RPMI8226 (cell line): ENCODE measurements around the gene TSPAN32.
A peak's percentile ranks its signal among the peaks of the same experiment; 100 is the strongest.

Experiments used
- DNase-seq: peaks from one replicate; pipeline ENCODE4 v3.0.0-alpha.2; 2015

Gene TSPAN32

DNA sequence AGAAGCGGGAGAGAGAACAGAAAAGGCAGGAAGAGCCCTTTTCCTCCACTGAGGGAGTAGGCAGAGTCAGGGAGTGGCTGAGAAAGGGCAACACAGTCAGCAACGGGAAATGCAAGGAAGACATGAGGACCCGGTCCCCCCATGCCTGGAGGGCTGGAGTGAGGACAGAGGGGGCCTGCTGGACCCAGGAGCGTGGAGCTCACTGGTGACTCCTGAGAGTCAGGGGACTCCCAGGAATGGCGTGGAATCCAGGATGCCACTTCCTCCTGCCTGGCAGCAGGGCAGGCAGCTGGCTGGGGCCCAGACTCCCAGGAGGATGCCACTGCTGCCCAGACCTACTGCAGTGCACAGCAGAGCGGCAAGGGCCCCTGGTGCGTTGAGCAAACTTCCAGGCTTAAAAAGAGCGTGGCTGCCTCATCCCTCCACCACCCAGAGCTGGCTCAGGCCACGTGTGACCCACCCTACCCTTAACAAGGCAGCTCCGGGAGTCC is 11.4 kb upstream of the TSPAN32 start:
- DNase-seq, result no peak

DNA sequence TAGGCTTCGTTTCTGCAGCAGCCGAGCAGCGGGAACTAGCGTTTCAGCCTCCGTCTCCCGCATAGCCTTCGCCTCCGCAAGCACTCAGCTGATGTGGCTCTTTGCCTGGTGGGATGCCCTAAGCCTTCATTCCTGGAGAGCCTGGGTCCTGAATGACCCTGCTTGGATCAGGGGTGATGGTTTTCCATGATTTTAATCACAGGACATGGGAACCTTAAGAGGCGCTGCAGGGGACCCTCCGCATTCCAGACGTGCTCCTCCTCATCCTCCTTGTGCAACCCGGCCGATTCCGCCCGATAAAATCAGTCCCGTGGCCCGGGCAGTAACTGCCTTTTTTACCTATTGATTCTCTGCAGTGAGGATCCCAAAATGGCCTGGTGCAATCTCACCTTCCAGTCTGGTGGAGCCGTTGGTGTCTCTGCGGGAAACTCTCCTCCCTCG is 8.3 kb upstream of the TSPAN32 start:
- no peak for DNase-seq

DNA sequence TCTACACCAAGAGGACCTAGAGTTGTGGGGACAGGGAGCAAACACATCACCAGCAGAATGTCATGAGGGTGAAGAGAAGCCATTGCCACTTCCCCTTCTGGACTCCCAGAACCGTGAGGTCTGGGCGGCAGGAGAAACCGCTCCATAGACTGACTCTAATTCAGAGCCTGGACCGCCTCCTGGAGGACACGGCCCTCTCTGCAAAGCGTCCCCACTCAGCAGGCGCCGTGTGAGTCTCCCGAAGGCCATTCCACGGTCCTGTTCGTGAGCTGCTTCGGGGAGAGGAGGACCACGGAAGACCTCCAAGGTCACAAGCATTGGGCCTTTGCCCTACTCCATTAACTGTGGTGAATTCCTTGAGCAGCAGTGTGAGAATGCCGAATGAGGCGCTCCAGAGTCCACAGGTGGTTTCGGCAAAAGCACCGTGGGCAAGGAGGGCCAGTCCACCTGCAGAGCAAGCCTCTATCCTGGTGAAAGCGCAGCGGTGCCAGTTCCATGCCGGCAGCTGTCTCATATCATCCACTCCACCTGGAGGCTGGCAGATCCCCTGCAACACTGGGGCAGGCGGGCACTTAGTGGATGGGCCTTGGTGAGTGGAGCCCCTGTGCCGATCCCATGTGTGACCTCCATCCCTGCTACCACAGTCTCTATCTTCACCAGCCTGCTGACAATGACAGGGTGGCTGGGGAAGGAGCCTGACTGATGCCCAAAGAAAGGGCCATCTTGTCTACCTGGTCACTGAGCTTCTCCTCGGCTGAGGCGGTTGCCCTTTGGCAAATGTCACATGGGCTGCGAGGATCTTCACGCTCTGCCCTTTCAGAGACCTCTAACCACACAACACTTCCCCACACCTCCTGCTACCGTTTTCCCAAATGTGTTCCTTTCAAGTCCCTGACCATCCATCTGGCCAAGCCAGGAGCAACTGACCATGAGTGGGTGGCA is 7.6 kb upstream of the TSPAN32 start:
- DNase-seq, result peak; percentile 30

DNA sequence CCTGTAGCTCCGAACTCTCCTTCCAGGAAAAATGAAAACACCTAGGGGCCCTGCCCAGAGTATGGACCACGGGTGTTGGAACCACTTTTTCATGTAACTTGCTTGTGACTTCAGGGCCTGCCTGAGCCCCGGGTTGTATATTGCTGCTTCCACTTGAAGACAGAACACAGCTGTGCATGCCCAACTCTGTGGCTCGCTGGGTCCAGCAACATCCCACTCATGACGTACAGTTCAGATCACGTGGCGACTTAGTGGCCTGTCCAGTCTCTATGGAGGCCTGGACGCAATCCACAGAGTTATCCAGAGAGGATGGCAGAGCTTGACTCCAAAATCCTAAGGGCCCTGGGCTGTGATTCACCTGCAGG is 6.9 kb upstream of the TSPAN32 start:
- DNase-seq, result no peak

DNA sequence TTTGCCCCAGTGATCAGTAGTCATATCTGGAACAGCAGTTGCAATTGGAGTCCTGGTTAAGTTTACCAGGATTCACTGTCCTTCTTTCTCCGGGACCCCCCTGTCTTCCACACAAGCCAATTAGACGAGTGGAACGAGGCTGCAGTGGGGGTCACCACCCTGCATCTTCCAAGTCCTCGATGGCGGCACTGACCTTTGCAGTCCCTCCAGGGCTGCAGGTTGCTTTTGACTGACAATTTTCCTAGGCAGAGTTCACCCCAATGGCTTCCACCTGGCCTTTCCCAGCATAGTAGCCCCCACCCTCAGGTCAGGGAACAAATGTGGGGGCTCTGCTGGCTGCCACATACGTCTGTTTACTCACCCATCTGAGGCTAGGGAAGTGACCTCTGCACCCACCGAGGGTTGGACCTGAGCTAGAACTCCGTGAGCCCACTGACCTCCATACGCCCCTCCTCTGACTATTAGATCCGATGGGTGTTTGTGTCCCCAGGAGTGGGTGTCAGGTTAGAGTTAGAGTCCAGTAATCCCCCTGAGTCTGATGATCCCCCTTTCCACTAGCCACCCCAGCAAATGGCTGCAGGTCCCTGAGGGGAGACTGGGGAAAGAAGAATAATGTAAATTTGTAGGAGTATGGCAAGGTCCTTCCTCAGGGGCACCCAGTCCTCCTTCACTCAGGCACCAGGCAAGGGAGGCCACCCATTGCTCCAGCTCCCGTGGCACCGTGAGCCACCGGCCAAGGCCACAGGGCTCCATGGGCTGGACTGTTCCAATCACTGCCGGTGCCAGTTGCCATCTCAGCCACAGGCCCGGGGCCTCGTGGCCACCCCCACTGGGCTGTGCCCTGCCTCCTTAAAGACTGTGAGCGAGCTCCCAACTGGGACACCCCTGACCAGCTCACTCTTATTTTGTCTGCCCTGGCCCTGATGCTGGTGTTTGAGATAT is 5.6 kb upstream of the TSPAN32 start:
- DNase-seq, result no peak

DNA sequence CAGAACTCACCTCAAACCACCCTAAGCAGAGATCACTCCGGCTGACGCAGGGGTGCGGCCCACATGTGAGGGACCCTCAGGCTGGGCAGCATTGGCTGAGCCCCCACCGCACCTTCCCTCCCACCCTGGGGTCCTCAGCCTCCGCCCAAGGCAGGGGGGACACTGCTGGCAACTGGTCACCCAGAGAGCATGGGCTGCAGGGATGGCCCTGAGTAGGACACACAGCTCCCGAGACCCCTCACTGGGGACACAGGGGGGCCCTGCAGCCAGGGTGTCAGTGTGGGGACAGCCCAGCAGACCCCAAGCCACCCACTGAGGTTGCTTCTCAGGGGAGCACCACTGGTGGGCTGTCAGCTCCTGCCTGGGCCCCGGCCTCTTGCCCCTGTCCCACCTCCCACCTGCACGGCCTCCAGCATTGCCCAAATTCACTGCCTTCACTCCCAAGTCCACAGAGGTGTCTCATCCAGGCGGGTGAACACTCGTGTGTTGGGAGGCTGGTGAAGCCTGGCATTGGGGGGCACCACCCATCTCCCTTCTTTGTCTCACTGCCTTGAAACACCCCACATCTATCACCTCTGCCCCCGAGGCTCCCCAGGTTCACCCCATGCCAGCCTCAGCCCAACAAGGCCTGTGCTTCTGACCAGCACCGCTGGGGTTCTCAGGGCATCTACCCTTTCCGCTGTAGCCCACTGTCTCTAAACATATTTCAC is 4.7 kb upstream of the TSPAN32 start:
- no peak for DNase-seq

DNA sequence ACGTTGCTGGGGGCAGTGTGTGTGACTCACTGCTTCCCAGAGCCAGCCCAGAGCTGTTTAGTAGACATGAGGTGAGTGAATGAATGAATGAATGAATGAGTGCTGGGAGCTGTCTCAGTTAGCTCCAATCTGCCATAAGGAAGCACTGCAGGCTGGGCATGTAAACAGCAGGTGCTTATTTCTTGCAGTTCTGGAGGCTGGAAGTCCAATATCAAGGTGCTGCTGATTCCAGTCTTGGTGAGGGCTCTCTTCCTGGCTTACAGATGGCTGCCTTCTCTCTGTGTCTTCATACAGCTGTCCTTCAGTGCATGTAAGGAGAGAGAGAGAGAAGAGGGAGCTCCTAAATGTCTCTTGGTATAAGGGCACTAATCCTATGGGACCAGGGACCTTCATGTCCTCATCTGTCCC is 4.2 kb upstream of the TSPAN32 start:
- DNase-seq, result no peak

DNA sequence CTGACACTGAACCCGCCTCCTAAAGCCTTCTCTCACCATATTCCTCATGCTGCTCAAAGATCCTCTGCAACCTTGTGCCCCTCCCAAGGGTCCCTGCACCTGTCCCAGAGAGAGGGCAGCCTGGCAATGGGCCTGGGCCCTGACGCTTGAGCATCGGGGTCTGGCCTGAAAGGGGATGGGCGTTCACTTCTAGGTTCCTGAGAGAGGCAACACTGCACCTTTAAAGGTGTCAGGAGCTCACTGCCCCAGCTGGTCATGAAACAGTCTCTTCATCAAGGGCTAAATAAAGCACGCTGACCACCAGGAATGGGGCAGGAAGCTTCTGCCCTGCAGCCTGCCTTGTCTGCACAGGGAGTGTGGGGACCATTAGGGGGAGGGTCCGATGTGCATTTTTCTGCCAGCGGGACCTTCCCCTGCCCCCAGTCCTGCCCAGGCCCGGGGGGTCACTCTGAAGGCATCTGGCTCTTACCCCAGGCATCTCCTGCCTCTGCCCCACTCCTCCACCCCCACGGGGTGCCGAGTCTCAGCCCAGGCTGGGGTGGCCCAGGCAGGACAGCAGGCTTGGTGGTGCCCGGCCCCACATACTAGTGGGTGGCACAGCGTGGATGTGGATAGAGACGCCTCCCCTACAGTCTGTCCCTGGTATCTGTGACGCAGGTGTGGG is 3.5 kb upstream of the TSPAN32 start:
- DNase-seq, result no peak

DNA sequence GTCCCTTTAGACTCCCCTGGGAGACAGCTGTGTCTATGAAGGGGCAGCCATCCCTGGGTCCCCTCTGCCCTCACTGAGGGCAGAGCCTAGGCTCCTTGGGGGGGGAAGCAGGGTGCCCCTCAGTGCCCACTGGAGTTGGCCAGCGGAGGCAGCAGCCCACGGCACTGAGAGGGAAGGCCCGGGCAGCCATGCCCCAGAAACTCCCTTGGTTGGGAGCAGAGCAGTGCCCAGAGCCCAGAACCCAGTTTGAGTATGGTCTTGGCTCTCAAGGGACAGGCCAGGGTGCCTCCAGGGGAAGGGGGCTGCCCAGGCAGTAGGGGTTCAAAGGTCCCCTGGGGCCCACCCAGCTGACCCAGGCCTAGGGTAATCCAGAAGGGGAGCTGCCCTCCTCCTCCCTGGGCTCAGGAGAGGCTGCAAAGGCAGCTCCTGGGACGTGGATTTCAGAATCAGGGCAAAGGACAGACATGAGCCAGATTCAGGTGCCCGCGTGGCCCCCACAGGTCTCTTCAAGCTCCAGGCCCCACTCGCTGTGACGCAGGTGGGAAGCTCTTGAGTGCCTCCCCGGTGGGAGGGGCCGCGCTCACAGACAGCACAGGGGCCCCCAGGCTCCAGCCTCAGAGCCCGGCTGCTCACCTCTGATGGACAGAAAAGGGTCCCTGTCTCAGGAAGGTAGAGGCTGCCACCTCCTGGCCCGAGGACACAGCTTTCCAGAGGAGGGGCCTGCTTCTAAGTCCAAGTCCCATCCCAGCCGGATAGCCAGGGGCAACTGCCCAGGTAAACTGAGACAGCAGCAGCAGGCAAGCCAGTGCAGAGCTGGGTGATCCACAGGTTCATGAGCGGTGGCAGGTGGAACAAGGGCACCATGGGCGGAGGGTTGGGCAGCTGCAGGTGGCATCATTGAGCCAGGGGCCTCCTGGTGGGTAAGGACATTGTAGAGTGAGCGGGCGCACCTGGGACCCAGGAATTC is 2.7 kb upstream of the TSPAN32 start:
- DNase-seq, result peak; percentile 21

DNA sequence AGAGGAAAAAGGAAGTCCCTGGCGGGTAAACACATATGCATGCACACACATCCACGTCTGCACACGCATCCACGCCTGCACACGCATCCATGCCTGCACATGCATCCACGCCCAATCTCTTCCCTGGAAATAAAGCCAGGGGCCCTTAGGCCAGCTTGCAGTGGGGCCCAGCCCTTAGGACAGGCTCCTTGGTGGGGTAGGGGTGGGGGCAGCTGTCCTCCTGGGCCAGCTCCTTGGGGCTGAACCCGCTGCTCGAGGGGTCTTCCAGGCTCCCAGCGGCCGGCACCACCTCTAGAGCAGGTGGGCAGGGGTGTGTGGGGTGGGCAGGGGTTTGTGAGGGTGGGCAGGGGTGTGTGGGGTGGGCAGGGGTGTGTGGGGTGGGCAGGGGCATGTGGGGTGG is 2.0 kb upstream of the TSPAN32 start:
- no peak for DNase-seq

DNA sequence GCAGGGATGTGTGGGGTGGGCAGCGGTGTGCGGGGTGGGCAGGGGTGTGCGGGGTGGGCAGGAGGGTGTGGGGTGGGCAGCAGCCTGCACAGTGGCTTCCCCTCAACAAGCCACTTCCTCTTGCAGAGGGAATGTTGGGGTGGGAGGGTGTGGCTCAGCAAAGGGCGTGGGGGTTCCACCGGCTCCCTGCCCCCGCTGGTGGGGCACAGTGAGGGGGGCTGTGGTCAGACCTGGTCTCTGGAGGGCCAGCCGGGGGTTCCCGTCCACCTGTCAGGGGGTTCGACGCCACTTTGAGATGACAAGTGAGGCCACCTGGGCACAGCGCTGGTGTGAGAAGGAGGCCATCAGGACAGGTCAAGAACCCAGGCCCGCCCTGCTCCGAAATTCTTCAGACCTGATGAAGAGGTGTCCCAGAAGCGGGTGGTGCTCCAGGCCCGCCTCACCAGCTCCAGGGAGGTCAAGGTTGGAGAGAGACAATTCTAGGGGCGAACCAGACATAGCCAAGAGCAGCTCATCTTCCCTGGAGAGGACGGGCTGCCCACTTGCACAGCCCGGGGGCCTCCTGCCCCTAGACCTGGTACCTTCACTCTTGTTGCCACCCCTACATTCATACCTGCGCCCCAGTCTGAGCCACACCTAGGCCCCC is 1.4 kb upstream of the TSPAN32 start:
- no peak for DNase-seq

DNA sequence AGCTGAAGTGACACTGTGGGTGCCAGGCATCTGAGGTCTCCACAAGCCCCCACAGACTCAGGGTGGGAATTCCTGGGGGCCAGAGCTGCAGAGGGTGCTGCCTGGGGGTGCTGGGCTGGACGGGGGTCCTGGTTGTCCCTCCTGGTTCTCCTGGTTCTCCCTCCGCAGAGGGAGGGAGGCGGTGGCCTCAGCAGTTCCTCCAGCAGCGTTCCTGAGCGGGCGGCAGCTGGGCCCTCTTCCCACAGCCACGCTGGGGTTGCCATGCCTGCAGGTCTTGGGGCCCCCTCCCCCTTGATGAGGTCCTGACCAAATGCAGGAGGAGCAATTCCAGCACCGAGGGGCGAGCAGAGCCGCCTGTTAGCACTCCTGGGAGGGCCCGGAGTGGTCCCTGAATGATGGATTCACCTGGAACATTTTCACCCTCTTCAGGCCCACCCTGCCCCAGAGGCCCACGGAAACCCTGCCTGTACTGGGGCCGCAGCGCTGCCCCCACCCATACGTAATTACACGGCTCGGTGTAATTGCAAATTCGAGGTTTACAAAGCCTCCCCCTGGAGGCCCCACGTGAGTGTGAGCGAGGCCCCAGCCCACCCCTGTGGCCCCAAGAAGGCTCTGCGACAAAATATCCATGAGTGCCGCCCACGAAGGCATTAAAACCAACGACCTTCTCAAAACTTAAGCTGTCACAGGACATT is 730 bp upstream of the TSPAN32 start:
- DNase-seq, result no peak

DNA sequence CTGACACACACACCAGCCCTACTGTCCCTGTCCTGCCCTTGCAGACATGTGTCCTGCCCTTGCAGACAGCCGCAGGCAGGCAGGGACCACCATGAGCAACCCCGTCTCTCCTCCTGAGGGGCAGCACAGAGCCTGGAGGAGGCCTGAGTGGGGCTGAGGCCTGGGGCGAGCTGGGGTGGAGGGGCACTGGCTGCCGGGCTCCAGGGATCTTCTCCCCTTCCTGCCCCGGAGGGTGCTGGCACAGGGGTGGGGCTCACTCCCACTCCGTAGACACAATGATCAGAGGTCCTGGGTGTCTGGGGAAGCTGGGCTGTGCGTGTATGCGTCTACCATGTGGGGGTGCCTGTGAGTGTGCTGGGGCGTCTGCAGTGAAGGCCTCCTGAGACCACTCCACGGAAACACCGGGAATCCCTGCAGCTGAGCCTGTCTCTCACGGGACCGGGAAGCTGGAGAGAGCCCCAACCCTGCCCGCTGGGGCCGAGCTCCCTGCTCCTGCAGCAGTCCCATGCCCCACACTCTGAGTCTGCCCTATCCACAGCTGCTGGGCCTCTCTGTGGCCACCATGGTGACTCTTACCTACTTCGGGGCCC is 588 bp downstream of the TSPAN32 start:
- no peak for DNase-seq

DNA sequence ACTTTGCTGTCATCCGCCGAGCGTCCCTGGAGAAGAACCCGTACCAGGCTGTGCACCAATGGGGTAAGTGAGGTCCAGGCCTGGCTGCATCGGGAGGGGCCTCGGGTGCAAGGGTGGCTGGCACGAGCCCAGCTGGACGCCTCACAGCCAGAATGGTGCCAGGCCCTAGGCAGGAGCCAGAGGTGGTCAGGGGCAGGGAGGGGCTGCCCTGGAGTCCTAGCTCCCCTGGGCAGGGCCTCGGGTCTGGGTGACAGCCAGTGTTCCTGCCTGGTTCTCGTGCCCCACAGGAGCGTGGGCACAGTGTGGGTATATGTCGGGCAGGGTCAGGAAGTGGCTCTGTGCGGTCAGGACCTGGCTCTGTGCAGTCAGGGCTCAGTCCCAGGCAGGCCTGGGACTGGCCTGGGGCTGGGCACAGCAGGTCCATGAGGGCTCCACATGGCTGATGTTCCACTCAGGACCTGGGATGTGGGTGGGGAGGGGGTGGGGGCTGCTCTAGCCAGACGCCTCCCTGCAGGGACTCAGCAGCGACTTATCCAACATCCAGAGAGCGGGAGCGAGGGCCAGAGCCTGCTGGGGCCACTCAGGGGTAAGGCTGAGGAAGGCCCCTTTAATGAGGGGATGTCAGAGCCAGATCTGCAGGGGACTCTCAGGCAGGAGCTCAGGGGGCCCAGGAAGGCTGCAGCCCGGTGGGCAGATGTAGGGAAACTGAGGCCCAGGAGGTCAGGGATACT is 1.2 kb downstream of the TSPAN32 start:
- no peak for DNase-seq

DNA sequence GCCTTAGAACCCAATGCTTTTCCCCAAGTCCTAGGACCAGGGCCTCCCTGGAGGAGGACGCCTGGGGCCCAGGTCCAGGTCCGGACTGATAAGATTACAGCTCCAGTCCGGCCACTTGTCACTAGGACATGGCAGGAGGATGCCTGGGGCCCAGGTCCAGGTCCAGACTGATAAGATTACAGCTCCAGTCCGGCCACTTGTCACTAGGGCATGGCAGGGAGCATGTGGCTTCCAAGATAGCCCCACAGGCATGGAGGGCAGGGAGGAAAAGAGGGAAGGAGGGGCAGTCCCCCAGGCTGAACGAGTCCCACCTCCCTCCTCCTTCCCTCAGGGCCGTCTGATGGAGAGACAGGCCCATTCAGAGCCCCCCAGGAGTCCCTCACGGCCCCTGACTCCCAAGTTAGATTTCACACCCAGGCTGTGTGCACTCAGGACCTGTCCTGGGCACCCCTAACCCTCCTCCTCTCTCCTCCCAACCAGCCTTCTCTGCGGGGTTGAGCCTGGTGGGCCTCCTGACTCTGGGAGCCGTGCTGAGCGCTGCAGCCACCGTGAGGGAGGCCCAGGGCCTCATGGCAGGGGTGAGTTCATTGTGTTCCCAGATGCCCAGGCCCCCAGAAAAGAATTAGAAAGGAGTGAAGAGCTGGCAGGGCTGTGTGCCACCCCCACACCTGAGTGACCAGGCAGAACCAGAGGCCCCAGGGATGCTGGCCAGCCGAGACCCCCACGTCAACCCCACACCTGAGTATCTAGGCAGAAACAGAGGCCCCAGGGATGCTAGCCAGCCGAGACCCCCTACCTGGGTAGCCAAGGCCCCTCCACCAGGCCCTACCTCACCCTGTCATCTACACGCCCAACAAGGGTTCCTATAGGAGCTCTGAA is 2.1 kb downstream of the TSPAN32 start:
- DNase-seq, result no peak

DNA sequence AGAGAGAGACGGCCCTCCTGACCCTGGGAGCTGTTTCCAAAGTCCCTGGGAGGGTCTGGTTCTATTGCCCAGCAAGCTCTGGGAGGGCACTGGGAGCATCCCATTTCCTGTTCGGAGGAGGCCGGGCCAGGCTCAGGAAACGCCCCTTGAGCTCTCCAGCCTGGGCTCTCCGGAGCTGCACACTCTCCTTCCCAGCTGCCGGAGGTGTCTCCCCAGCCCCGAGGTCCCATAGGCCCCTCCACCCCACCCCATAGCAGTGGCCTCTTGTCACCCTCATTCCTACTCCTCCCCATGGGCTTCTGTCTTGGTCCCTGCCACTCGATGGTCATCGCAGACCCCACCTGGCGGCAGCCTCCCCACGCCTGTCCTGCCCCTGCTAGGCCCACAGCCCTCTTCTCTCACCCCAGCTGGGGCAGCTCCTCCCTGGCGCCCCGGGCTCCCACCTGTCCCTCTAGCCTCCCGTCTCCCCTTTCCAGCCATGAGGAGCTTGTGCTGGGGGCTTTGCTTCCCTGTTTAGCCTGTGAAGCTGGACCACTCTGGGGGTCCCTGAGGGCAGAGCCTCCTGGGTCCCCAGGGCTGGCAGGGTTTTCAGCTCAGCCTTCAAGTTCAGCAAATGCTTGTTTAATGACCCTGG is 2.8 kb downstream of the TSPAN32 start:
- no peak for DNase-seq

DNA sequence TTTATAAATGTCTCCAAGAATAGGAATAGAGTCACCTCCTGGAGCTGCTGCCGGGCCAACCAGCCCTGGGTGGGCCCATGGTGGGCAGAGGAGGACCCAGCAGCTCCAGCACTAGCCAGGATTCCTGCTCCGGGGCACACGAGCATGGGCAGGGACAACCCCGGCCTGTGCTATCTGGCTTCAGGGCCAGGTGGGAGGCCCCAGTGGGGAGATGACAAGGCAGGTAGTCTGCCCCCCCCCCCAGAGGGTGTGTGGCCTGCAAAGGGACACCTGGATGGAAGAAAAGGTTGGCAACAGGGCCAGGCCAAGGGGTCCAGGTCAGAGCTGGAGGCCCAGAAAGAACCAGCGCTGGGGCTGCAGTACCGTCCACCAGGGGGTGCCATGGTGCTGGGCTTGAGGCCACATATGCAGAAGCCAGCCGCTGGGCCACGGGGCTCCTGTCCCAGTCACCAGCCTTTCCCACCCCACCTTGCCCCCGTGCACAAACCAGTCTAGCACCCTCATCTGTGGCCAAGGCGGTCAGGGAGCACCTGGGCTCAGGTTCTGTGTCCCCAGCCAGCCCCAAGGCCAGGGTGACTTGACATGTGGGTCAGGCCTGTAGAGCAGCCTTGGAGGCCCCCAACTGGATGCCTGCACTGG is 3.4 kb downstream of the TSPAN32 start:
- peak; percentile 73 for DNase-seq
